Fibroblast of lung (primary cell): ENCODE measurements around the gene MARCHF6. TPM values are rescaled to one million over a fixed set of nuclear protein-coding genes. Genes with fewer than 3 reads are reported as not detected.
A peak's percentile ranks its signal among the peaks of the same experiment; 100 is the strongest.

Experiments
- DNase-seq, 2 donors: peaks; one replicate each; pipeline versions ENCODE4 v3.0.0 to v3.0.0-alpha.2; 2010; ENCODE audit warnings: low read depth in 2 of 2
- H2AFZ ChIP-seq: 2 replicates; pipeline ENCODE4 v1.5.1; 2012; ENCODE audit warnings: low read length, control low read depth, inconsistent platforms
- H3K27ac ChIP-seq: 2 replicates; pipeline ENCODE4 v1.5.1; 2011; ENCODE audit warnings: low read length, control low read depth; ENCODE audit not compliant: insufficient read depth
- H3K27me3 ChIP-seq: 2 replicates; pipeline ENCODE4 v1.5.1; 2011; ENCODE audit warnings: mild to moderate bottlenecking, low read length; ENCODE audit not compliant: control insufficient read depth, insufficient read depth
- H3K36me3 ChIP-seq: 2 replicates; pipeline ENCODE4 v1.5.1; 2011; ENCODE audit warnings: low read length; ENCODE audit not compliant: control insufficient read depth, insufficient read depth
- H3K4me1 ChIP-seq: 2 replicates; pipeline ENCODE4 v1.5.1; 2011; ENCODE audit warnings: low read length; ENCODE audit not compliant: control insufficient read depth, insufficient read depth; ENCODE audit errors: extremely low read depth
- H3K4me2 ChIP-seq: 2 replicates; pipeline ENCODE4 v1.5.1; 2011; ENCODE audit warnings: low read length, control low read depth; ENCODE audit not compliant: insufficient read depth; ENCODE audit errors: extremely low read depth
- H3K4me3 ChIP-seq, 4 experiments: fragments of 200-600 bp in 1 of 4; sonication (generic) in 1 of 4; replicated peaks in 1 of 4; 2 replicates each; pipeline ENCODE4 v1.5.1; 2011 to 2016; ENCODE audit warnings: low read length in 4 of 4, low read depth in 3 of 4, mild to moderate bottlenecking in 3 of 4, control low read depth in 2 of 4, inconsistent platforms in 1 of 4, mixed read lengths in 1 of 4; ENCODE audit not compliant: insufficient read depth in 1 of 4; ENCODE audit errors: control extremely low read depth in 1 of 4
- H3K79me2 ChIP-seq: 2 replicates; pipeline ENCODE4 v1.5.1; 2012; ENCODE audit warnings: mild to moderate bottlenecking, low read length, inconsistent platforms; ENCODE audit not compliant: control insufficient read depth, insufficient read depth
- H3K9ac ChIP-seq: 2 replicates; pipeline ENCODE4 v1.5.1; 2011; ENCODE audit warnings: mild to moderate bottlenecking, low read length, control low read depth; ENCODE audit not compliant: insufficient read depth
- H3K9me3 ChIP-seq: 2 replicates; pipeline ENCODE4 v1.5.1; 2012; ENCODE audit warnings: low read depth, low read length; ENCODE audit not compliant: control insufficient read depth, insufficient read depth
- H4K20me1 ChIP-seq: 2 replicates; pipeline ENCODE4 v1.5.1; 2011; ENCODE audit warnings: low read length; ENCODE audit not compliant: control insufficient read depth, insufficient read depth; ENCODE audit errors: extremely low read depth
- EZH2 ChIP-seq: IDR thresholded peaks from 2 replicates; pipeline ENCODE4 v1.5.1; 2012; ENCODE audit warnings: low read length, control low read depth, mild to moderate bottlenecking; ENCODE audit errors: missing control alignments
- polyA plus RNA-seq, 2 donors: library from polyadenylated mRNA; depleted of rRNA in 1 of 2; stranded (reverse) in 1 of 2; unstranded in 1 of 2; fragments of >200 nt; gene quantifications; 2 replicates each; pipeline ENCODE4 v1.2.1, GENCODE V29; 2011 to 2012; ENCODE audit warnings: missing spikeins in 1 of 2
- total RNA-seq: library from RNA; depleted of rRNA; stranded (reverse); fragments of >200 nt; gene quantifications from 2 replicates; pipeline ENCODE4 v1.2.1, GENCODE V29; 2014
- TF ChIP-seq, protein P1 (sequence below), 2 donors: IDR thresholded peaks in 1 of 2; conservative IDR thresholded peaks in 1 of 2; 1 replicate in 1 of 2; 2 replicates in 1 of 2; pipeline ENCODE4 v1.5.1; 2011 to 2012; ENCODE audit warnings: low read length in 2 of 2, control low read depth in 1 of 2, inconsistent platforms in 1 of 2, low read depth in 1 of 2, mild to moderate bottlenecking in 1 of 2

Gene MARCHF6
- total and polyA plus RNA-seq, 2 donors (not counting 1 experiment from before 2014, with no cell fraction given) = 67.9 to 142 TPM

DNA sequence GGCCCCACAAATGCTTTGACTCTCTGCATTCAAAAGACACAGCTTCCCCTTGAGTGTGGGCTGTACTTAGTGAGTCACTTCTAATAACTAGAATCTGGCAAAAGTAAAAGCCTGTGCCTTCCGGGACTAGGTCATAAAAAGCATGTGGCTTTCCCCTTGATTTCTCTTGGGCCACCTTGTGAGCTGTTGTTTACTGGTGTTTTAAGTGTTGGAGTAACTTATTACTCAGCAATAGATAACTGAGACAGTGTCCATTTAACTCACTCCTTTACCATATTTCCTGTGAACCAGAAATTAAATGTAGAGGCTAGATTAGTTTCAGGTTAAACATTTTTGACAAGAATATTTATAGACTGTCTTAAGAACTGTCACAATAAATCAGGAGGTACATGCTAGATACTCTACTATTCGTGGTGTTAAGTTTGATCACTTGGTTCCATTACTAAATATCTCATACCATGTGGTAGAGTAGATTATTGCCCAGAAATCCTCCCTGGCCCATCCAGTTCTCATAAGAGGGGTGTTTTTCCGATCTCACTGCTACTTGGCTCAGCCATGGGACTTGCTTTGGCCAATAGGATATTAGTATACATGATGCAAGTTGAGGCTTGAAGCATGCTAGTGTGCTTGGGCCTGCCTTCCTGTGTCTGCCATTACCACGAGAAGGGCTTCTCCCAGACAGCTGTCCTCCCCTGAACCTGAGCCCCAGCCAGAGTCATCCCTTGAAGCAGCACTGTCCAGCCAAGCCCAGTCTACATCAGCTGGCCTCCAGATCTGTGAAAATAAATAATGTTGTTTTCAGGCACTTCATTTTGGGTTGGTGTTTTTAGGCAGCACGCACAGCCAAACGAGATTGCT is 35.4 kb upstream of the MARCHF6 start:
- peak in 1 of 2 donors; percentile 29 for DNase-seq
- Histone ChIP-seq H2AFZ (no peak overlapping the region), H3K4me1 (no peaks in the 10 kb centered on the region), H3K9me3 (no peaks in the 10 kb centered on the region), H3K4me3 (no peak overlapping the region), H3K27ac (no peak overlapping the region), H3K36me3 (no peaks in the 10 kb centered on the region), H3K9ac (no peak overlapping the region), H3K79me2 (no peaks in the 10 kb centered on the region), H3K4me2 (no peak overlapping the region), H4K20me1 (no peaks in the 10 kb centered on the region), H3K27me3 (peaks cover 6% of the 10 kb centered on the region)
- TF ChIP-seq, protein P1, sequence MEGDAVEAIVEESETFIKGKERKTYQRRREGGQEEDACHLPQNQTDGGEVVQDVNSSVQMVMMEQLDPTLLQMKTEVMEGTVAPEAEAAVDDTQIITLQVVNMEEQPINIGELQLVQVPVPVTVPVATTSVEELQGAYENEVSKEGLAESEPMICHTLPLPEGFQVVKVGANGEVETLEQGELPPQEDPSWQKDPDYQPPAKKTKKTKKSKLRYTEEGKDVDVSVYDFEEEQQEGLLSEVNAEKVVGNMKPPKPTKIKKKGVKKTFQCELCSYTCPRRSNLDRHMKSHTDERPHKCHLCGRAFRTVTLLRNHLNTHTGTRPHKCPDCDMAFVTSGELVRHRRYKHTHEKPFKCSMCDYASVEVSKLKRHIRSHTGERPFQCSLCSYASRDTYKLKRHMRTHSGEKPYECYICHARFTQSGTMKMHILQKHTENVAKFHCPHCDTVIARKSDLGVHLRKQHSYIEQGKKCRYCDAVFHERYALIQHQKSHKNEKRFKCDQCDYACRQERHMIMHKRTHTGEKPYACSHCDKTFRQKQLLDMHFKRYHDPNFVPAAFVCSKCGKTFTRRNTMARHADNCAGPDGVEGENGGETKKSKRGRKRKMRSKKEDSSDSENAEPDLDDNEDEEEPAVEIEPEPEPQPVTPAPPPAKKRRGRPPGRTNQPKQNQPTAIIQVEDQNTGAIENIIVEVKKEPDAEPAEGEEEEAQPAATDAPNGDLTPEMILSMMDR (conservative IDR thresholded peaks at IDR 0.05 in 1 of 2, IDR thresholded peaks at IDR 0.05 in 1 of 2; ENCODE audit: low read depth in 1 of 2, low read length in 2 of 2) = no peak
- TF ChIP-seq EZH2 = no peak

DNA sequence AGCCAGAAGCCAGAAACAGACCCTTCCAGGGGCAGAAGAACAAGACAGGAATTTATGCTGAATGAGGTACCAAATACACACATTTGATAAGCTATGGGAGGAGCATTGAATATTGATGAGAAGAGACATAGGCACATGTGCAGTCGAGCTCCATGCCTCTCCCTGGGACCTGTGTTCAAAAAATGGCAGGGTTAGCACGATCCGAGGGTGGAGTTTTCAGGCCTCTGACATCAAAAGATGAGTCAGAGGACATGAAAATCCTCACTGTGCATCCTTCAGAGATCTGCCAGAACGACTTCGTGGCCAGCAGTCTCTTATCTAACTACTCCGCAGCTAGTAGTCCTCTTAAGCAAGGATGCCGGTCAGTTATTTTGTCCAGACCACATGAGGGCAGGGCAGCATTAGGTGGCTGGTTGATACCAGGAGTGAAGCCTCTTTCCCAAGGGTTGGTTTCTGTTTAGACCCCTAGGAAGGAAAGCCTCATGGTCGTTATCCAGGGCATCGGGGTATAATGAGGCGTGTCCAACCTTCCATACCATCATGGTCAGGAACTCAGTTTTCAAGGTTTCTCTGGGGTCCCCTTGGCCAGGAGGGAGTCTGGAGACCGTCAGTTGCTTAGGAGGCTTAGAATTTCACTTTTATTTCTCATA is 34.2 kb upstream of the MARCHF6 start:
- DNase-seq = peak; percentile 38 to 52
- H3K9me3 ChIP-seq = no peaks in the 10 kb centered on the region
- H3K4me1 ChIP-seq = no peaks in the 10 kb centered on the region
- H3K9ac ChIP-seq = no peak overlapping the region
- no peaks in the 10 kb centered on the region for H4K20me1 ChIP-seq
- no peak overlapping the region for H3K27ac ChIP-seq
- H3K79me2 ChIP-seq = no peaks in the 10 kb centered on the region
- no peak overlapping the region for H2AFZ ChIP-seq
- peaks cover 6% of the 10 kb centered on the region for H3K27me3 ChIP-seq
- H3K4me3 ChIP-seq = no peak overlapping the region
- no peaks in the 10 kb centered on the region for H3K36me3 ChIP-seq
- H3K4me2 ChIP-seq = no peak overlapping the region
- TF ChIP-seq EZH2 = no peak
- TF ChIP-seq, protein P1 (conservative IDR thresholded peaks at IDR 0.05 in 1 of 2, IDR thresholded peaks at IDR 0.05 in 1 of 2; ENCODE audit: low read depth in 1 of 2, low read length in 2 of 2) = no peak

DNA sequence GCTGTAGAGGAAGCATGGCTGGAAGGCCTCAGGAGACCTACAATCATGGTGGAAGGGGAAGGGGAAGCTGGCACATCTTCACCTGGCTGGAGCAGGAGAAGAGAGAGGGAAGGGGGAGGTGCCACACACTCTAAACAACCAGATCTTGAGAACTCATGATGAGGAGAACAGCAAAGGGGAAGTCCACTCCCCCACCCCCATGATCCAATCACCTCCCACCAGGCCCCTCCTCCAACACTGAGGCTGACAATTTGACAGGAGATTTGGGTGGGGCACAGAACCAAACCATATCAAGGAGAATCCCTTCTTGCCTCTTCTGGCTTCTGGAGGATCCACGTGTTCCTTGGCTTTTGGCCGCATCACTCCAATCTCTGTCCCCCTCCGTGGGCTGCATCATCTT is 32.7 kb upstream of the MARCHF6 start:
- H3K4me1 ChIP-seq = no peaks in the 10 kb centered on the region
- no peak overlapping the region for H3K4me3 ChIP-seq
- no peak overlapping the region for H3K9ac ChIP-seq
- H3K27me3 ChIP-seq = peaks cover 6% of the 10 kb centered on the region
- no peaks in the 10 kb centered on the region for H4K20me1 ChIP-seq
- no peak overlapping the region for H2AFZ ChIP-seq
- H3K36me3 ChIP-seq = no peaks in the 10 kb centered on the region
- DNase-seq = no peak
- TF ChIP-seq EZH2 = no peak
- TF ChIP-seq, protein P1 (conservative IDR thresholded peaks at IDR 0.05 in 1 of 2, IDR thresholded peaks at IDR 0.05 in 1 of 2; ENCODE audit: low read depth in 1 of 2, low read length in 2 of 2) = no peak
- no peaks in the 10 kb centered on the region for H3K9me3 ChIP-seq
- H3K4me2 ChIP-seq = no peak overlapping the region
- no peaks in the 10 kb centered on the region for H3K79me2 ChIP-seq
- no peak overlapping the region for H3K27ac ChIP-seq
